Activated CD4-positive, alpha-beta T cell treated with anti-CD3 and anti-CD28 coated beads for 48 hours (primary cell): ENCODE data around the gene SRP9.
"Not testable (repeated sequence)": the region's sequence is repeated elsewhere in the genome, so short reads cannot be mapped to it uniquely, and the experiment has no call there.

Experiments used
- DNase-seq: peaks from one replicate; pipeline ENCODE4 v3.0.0-alpha.2; 2020

SRP9 gene

DNA sequence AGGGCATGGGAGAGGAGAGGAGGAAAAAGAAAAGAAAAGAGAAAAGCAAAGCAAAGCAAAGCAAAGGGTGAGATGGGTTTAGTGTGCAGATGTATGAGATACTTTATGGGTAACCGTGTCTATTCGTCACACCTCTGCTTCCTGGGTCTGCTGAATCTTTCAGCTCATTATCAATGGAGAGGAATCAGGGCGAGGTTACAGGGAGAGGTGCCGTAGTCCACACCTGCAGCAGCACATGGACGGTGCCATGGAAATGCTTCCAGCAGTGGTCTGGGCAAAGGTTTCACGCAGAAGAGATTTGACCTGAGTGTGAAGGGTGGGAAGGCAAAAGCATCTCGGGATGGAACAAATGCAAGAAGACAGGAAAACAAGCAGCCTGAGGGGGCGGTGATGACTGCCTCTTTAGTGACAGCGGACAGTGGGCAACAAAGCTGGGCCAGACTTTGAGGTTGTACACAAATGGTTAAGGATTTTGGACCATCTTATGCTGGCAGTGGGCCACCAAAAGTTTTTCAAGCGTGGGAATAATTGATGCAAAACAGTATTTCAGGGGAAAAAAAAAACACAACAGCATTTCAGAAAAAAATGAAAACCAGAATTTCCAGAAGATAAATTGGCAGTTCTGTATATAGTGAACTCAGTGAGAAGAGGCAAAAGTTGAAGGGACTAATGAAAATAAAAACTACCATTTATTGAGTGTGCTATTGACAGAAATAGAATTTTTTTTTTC, 19.5 kb upstream of the SRP9 start:
- no peak for DNase-seq

DNA sequence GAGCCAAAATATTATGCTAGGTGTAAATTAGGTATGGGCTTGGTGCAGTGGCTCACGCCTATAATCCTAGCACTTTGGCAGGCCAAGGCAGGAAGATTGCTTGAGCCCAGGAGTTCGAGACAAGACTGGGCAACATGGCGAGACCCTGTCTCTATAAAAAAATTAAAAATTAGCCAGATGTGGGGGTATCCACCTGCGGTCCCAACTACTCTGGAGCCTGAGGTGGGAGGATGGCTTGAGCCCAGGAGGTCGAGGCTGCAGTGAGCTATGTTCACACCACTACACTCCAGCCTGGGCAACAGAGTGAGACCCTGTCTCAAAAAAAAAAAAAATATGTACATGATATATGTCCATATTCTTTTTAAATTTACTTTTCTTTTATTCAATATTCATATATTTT, 17.7 kb upstream of the SRP9 start:
- DNase-seq = not testable (repeated sequence)

DNA sequence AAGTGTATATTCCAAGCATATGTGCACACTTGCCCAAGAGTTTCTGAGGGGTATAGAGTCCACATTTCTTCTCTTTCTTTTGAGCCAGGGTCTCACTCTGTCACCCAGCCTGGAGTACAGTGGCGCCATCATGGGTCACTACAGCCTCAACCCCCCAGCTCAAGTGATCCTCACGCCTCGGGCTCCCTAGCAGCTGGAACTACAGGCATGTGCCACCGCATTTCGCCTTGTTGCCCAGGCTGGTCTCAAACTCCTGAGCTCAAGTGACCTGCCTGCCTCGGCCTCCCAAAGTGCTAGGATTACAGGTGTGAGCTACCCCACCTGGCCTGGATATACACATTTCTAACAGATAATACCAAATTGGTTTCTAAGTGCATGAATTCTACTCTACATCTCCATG, 17.1 kb upstream of the SRP9 start:
- no peak for DNase-seq

DNA sequence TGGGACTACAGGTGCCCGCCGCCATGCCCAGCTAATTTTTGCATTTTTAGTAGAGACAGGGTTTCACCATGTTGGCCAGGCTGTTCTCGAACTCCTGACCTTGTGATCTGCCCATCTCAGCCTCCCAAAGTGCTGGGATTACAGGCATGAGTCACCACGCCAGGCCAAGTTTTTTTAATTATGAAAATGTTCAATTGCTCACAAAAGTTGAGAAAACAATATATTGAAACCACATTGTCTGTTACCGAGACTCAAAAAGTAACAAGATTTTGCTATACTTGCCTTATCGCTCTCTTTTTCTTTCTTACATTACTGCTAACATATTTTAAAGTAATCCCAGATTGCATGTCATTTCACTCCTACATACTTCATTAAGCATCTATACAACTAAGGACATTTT, 16.2 kb upstream of the SRP9 start:
- DNase-seq = not testable (repeated sequence)

DNA sequence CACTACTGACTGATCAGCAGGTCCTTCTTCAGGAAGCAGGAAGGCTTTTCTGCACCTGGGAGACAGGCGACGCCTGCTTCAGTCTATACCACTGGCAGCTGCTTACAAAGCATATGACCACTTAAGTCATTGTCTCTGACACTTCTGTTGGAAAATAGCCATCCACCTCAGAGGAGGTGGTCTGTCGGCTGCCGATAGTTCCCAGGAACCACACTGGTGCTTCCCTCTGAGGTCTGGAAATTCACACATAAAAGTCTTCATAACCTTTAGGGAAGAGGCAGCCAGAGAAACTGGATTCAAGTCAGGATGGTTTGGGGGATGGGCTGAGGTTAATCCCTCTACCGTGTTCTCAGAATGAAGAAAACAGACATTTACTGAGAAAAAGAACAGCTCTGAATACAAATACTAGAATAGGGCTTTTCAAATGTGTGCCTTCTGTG, 15.6 kb upstream of the SRP9 start:
- DNase-seq = no peak

DNA sequence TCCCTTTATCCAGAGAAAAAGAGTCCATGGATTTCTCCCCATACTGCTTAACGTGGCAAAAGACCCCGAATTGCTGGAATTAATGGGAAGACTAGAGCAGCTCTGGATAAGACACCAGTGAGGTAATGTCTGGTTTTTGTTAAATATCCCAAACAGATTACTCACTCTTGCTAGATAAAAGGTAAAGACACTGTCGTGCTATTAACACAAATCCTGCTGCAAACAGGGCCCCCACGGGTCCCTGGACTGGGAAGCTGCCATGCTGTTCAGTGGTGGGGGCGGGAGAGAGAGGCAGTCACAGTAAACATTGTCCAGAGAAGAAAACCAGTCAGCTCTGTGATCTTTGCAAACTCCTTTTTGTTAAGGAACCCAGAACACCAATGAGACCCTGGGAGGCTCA, 15.2 kb upstream of the SRP9 start:
- DNase-seq = no peak

DNA sequence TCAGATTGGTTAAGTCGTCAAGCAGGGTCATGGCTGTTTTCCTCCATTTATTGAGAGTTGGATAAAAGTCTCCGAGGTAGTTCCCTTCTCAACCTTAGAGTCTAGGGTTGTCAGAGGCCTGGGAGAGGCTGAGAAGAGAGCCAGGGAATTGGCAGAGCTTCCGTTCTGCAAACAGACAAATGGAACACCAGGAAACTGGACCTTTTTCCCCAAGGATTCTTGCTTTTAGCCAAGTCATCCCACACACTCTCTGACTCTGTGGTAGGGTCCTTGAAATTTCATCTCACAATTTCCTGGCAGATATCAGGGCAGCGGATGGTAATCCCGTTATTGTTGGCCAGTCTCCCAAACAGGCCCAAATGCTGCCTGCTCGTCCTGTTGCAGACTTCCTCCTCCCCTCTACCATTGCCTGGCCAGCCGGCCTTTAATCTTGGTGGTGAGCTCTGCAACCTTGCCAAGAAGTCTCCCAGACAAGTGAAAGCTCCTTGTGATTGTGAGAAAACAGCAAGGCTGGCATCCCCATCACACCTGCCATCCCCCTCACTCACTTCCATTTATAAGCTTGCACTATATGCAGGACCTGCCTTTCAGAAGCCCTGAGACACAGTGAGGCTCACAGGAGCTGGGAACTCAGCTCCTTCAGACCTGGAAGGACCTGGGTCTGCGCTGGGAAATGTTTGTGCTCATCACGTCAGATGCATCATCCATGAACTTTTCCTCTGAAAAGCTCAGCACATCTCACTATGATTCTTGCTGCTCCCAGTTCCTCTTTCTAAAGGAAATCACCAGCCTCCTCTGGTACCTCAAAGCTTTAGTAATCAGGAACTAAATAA, 13.7 kb upstream of the SRP9 start:
- DNase-seq = no peak

DNA sequence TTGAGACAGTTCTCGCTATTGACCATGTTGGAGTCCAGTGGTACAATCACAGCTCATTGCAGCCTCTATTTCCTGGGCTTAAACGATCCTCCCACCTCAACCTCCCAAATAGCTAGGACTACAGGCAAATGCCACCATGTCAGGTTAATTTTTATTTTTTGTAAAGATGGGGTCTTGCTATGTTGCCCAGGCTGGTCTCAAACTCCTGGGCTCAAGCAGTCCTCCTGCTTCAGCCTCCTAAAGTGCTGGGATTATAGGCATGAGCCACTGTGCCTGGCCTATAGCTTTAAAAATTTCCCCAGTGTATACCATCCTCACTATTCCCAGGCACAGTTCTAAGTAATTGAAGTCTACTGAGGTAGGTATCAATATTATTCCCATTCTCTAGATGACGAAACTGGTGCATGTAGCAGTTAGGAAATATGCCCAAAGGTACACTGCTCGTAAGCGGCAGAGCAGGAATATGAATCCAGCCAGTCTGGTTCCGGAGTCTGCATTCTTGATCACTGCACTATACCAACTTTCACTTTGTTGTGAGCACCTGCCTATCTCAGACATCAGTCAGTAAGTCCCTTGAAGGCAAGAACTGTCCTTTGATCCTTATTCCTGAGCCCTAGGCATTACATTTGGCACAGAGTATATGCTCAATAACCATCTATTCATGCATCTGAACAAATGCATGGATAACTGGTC, 11.5 kb upstream of the SRP9 start:
- no peak for DNase-seq

DNA sequence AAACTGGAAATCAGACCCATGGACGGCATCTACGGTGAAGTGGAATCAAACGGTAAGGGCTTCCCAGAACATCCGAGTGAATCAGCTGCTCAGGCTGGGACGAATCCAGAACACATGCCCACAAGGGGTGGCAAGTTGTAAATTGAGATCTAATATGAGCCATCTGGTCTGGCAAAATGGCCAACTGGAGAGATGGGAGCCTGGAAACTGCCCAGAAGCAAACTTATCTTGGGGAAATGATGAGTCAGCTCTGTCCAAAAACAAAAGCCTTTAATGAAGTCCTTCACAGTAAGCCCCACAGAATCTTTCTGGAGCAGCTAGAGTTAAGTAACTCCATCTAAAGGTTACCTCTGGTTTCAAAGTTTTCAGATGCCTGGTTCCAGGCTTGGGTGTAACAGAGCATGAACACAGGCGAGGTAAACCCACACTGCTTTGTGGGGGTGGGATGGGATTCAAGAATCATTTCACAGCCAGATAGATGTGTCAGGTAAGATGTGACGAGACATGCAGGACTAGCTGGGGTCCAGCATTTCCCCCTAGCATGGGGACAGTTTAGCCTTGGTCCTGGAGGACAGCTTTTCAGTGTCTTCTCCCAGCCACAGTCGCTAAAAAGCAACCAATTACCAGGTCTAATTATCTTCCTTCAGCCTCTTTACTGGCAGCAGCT, 10.5 kb upstream of the SRP9 start:
- DNase-seq = no peak

DNA sequence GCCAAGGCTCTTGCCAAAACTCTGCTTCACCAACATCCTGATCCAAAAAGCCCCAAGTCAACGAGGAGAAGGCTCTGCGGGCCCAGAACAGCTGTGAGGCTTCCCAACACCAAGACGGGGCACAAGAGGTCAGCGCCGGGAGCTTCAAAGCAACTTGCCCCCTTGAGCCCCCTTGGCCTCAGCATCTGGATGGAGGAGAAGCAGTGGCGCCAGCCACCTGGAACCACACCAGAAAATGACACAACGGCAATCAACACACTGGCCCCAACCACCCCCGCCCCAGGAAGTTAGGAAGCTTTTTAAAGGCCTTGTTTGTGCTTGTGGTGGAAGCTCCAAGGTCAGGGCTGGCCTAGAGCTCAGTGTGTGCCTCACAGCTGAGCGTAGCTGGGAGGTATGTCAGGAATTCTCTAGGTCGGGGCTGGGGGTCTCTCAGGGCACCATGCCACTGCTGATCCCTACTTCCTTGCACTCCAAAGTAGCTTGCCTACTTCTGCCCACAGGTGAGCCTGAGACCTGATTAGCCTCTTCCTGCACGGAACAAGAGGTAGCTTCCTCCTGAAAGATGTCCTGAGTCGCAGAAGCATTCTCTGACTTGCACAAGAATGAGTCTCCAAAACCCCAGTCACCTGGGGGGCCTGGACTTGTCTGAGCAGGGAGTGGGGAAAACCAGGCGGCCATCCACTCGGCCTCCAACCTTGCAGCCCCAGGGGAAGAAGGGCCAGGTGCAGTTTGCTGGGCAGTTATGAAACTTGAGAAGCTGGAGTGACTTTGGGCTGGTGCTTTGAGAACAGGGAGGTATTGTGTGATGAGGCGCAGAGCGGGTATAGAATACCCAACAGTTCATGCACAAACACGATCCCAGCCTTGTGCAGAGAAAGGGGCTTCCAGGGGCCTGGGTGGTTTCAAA, 9.7 kb upstream of the SRP9 start:
- DNase-seq = no peak

DNA sequence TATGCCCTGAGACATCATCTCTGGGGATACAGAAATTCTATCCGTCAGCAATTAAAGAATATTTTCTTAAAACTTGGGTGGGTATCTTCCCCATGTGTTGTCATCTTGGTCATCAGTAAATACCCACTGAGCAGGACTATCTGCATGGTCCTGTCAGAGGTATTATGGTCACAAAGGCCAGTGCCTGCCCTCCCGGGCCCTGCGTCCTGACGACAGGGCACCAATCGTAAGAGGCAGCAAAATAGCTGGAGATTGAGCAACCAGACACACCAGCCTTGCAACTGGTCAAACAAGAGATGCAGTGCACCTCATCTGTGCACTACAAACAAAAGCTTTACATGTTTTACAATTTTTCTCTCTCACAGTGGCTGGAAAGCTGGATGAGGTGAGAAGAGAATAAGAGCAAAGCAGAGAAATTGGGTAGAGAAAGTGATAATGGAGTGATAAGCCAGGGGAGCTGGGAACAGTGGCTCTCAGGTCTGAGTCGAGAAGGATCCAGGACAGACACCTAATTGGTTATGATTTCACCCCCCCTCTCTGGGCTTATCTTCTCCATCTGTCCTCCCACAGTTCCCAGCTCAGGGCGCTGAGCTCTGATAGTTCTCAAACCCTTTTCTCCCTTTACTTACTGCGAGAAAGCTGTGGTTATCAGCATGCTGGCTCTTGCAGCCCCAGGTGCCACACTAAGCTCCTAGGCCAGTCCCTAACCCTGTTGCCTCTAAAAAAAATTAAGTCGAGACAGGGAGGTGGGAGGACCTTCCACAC, 8.8 kb upstream of the SRP9 start:
- DNase-seq = no peak

DNA sequence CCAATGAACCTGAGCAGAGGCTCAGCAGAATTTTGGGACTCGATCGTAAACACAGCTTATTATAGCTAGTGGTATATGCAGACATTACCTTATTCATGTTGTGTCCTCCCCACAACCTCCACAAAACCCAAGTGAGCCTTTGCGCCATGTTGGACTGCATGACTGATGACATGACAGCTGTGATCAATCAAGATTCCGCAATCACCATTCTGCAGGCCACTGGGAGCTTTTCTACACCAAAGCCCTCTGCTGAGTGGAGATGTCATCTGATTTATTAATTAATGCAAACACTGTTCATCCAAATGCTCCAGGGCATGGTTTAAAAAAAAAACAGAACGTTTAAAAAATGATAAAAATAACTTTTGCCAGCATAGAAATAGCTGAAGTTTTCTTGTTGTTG, 7.9 kb upstream of the SRP9 start:
- no peak for DNase-seq

DNA sequence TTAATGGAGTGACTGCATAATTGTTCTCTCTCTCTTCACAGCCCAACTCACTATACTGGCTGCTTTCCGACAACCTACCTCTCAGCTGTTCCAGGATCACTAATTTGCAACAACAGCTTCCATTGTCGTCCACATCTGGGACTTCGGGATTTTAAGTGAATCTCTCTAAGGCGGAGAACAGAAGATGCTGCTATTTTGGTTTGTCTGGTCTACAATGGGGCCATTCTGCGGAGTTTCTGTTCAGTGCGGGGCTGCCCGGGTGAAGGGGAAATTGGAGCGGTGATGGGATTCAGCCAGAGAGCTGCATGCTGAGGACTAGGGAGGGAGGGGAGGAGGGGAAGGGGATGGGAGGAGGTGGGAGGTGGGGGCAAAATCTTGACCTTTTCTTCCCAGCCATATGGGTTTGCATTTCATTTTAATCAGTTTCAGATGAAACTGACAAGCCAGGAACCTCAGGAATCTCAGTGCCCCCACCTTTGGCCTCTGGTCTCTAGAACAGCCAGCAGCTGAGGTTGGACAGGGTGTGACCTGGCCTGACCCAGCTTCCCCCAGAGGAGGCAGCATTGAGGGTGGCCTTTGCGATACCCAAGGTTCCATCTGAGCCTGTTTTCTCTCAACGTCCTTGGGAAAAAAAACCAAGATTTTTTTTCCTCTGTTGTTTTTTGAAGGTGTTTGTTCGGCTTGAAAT, 6.9 kb upstream of the SRP9 start:
- no peak for DNase-seq

DNA sequence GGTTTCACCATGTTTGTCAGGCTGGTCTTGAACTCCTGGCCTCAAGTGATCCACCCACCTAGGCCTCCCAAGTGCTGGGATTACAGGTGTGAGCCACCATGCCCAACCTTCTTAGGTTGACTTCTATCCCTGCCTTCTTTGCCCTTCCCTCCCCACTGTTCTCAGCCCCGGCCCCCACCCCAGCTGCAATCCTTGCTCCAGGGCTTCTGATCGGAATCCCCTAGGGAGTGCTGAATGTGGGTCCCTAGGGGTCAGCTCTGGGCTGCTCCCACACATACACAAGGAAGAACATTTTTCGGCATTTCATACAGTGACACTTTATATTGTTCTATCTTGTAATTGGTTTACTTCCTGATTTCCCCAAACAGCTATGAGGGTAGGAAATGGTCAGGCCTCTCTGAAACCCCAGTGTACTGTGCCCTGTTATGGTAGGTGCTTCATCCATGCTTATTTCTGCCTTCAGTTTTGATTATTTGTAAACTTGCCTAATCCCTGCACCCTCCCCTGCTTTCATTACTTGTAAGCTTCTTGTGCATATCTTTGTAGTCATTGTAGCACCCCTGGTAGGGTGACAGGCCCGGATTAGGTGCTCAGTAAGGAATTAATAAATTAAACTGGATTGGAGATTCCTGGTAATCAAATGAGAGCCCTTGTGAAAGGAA, 5.8 kb upstream of the SRP9 start:
- DNase-seq = no peak

DNA sequence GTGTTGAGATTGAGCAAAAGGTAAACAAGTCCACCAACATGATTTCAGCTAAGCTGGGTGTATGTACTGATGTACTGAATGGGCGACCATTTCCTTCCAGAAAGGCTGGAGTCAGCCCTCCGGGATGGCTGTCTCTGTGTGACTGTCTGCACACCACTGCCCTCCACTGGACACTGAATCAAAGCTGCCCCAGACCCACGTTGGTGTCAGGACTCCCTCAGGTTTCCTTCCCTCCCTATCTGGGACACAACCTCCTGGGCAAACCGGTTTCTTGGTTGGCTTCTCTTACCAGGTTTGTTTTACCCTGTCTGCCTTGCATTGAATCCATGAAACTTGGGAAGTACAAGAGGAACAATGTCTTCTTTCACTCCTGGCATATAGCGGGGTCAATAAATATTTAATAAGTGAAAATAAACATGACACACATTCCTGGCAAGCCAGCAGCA, 5.3 kb upstream of the SRP9 start:
- peak; percentile 60 for DNase-seq

DNA sequence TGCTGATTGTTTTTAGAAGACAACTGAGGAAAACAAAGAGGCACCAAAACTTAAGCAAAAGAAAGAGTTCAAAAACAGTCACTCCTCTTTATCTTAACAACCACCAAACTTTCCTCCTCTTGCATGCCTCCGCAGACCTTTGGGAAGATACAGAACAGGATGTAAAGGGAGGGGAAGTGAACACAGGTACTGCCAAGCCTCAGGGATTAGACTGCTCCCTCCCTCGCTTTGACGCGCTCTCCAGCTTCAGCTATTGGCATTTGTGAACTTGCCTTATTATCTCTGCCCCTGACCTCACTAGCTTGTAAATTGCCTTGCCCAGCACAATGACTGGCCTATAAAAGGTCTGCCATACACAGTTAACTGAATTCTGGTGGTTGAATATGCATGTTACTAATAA, 4.8 kb upstream of the SRP9 start:
- no peak for DNase-seq

DNA sequence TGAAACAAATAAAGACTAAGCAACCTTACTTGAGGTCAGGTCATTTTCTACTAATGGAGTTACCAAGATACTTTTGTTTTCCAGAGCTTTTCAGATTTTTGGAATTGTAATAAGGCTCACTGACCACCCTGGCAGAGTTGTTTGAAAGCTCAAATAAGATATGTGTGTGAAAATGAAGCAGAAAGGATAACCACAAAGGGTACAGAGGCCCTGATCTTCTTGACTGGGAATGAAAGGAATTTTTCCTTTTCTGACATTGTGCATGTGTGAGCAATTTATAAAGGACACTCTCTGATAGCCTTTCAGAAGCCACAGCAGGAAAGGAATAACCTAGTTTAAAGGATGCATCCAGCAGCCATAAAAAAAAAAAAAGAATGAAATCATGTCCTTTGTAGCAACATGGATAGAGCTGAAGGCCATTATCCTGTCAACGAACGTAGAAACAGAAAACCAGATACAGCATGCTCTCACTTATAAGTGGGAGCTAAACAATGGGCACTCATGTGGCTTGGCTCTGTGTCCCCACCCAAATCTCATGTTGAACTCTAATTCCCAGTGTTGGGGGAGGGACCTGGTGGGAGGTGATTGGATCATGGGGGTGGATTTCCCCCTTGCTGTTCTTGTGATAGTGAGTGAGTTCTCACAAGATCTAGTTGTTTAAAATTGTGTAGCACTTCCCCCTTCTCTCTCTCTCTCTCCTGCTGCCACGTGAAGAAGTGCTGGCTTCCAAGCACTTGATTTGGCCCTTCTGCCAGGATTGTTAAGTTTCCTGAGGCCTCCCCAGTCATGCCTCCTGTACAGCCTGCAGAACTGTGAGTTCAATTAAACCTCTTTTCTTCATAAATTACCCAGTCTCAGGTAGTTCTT, 3.1 kb upstream of the SRP9 start:
- DNase-seq = no peak

DNA sequence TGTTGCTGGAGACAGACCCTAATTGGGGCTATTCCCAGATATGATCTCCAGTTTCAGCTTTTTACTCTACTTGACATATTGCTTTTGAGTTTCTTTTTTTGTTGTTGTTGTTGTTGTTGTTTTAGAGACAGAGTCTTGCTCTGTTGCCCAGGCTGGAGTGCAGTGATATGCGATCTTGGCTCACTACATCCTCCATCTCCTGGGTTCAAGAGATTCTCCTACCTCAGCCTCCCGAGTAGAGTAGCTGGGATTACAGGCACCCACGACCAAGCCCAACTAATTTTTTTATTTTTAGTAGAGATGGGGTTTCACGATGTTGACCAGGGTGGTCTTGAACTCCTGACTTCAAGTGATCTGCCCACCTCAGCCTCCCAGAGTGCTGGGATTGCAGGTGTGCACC, 1.3 kb upstream of the SRP9 start:
- DNase-seq = no peak

DNA sequence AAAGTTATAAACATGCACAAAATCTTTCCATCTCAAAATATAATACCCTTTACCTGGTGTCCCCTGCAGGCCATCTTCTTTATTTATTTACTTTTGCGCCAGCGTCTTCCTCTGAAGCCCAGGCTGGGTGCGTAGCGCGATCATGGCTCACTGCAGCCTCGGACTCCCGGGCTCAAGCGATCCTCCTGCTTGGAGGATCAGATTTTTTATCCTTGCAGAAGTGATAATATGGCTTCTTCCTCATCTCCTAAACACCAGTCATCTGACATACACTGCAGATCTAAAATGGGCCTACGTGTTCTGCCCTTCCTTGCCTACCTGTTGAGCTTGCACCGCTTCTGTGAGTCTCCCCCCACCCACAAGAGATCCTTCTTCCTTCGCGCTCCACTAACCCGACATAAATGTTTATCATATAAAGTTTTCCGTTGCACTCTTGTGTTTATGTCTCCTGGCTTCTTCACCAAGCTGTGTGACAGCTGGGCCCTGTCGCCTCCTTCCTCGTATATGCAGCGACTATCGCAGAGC, 506 bp upstream of the SRP9 start:
- peak; percentile 29 for DNase-seq
